GM12878 (cell line): ENCODE results near the gene RPS6KA5. TPM values are rescaled to one million over a fixed set of nuclear protein-coding genes. Genes with fewer than 3 reads are reported as not detected.

Experiments used
- ASH2L ChIP-seq: fragments of 300-600, 200-600 bp; sonication (generic); IDR thresholded peaks from 2 replicates; pipeline ENCODE4 v1.6.1; 2017; ENCODE audit warnings: low read depth, mild to moderate bottlenecking, borderline replicate concordance
- ATF2 ChIP-seq: IDR thresholded peaks from 2 replicates; pipeline ENCODE4 v1.6.1; 2012; ENCODE audit warnings: low read length, inconsistent platforms
- ATF3 ChIP-seq: IDR thresholded peaks from 2 replicates; pipeline ENCODE4 v1.6.1; 2011; ENCODE audit warnings: low read depth, mild to moderate bottlenecking, low read length, moderate library complexity, borderline replicate concordance; ENCODE audit errors: extremely low read depth
- BMI1 ChIP-seq: fragments of 450-650 bp; IDR thresholded peaks from 2 replicates; pipeline ENCODE4 v1.6.1; 2016; ENCODE audit warnings: mild to moderate bottlenecking, moderate library complexity, borderline replicate concordance
- CBX5 ChIP-seq: sonication (generic); IDR thresholded peaks from 2 replicates; pipeline ENCODE4 v1.6.1; 2016; ENCODE audit warnings: low read depth, moderate library complexity, mild to moderate bottlenecking, inconsistent platforms
- CEBPZ ChIP-seq: fragments of 150-350 bp; IDR thresholded peaks from 2 replicates; pipeline ENCODE4 v1.6.1; 2016; ENCODE audit warnings: low read depth, low read length
- CHD4 ChIP-seq: fragments of 200-600 bp; sonication (generic); IDR thresholded peaks from 2 replicates; pipeline ENCODE4 v1.6.1; 2016; ENCODE audit warnings: mild to moderate bottlenecking
- CREB1 ChIP-seq: IDR thresholded peaks from 2 replicates; pipeline ENCODE4 v1.6.1; 2012; ENCODE audit warnings: low read depth, mild to moderate bottlenecking, inconsistent platforms
- FOS ChIP-seq: IDR thresholded peaks from 3 replicates; pipeline ENCODE4 v1.6.1; 2011; ENCODE audit warnings: borderline replicate concordance; ENCODE audit not compliant: insufficient read length; ENCODE audit errors: extremely low read depth
- MEF2B ChIP-seq: fragments of 450-650 bp; IDR thresholded peaks from 2 replicates; pipeline ENCODE4 v1.6.1; 2018; ENCODE audit warnings: mild to moderate bottlenecking, moderate library complexity; ENCODE audit not compliant: partially characterized antibody, poor library complexity, severe bottlenecking
- MXI1 ChIP-seq: fragments of 150-350 bp; IDR thresholded peaks from 2 replicates; pipeline ENCODE4 v1.6.1; 2011; ENCODE audit warnings: low read depth, mild to moderate bottlenecking, inconsistent platforms, low read length, improper control_type of control experiment
- NBN ChIP-seq: fragments of 450-650 bp; IDR thresholded peaks from 2 replicates; pipeline ENCODE4 v1.6.1; 2016
- PKNOX1 ChIP-seq: fragments of 450-650 bp; IDR thresholded peaks from 2 replicates; pipeline ENCODE4 v1.6.1; 2016; ENCODE audit warnings: mild to moderate bottlenecking
- SMAD1 ChIP-seq: fragments of 450-650 bp; IDR thresholded peaks from 2 replicates; pipeline ENCODE4 v1.6.1; 2018; ENCODE audit warnings: mild to moderate bottlenecking, low read depth; ENCODE audit not compliant: partially characterized antibody
- SREBF1 ChIP-seq: IDR thresholded peaks from 2 replicates; pipeline ENCODE4 v1.6.1; 2012; ENCODE audit warnings: mild to moderate bottlenecking, low read length
- SREBF2 ChIP-seq: IDR thresholded peaks from 2 replicates; pipeline ENCODE4 v1.6.1; 2012; ENCODE audit warnings: mild to moderate bottlenecking, low read length
- ZNF217 ChIP-seq: fragments of 450-650 bp; IDR thresholded peaks from 2 replicates; pipeline ENCODE4 v1.6.1; 2017; ENCODE audit warnings: antibody characterized with exemption, mild to moderate bottlenecking
- ZNF384 ChIP-seq: IDR thresholded peaks from 2 replicates; pipeline ENCODE4 v1.6.1; 2012; ENCODE audit warnings: low read depth, mild to moderate bottlenecking, low read length, improper control_type of control experiment, borderline replicate concordance
- polyA plus RNA-seq, 11 experiments: library from polyadenylated mRNA; depleted of rRNA in 4 of 11; unstranded in 6 of 11; stranded (reverse) in 5 of 11; fragments of >200 nt; fragmentation: Nextera tagmentation in 4 of 11; fragmentation: Illumina TruSeq in 1 of 11; extraction: Ambion mirVana in 4 of 11; extraction: Trizol in 1 of 11; gene quantifications; 1 replicate in 1 of 11; 2 replicates in 10 of 11; pipeline versions ENCODE4 v1.2.1 to v1.2.3, GENCODE V29; 2011 to 2016; ENCODE audit warnings: inconsistent platforms in 2 of 11, missing spikeins in 2 of 11, low read depth in 1 of 11
- total RNA-seq, 4 experiments: library from RNA; depleted of rRNA in 3 of 4; stranded (reverse); fragments of >200 nt in 3 of 4; fragmentation: Illumina TruSeq in 1 of 4; extraction: Trizol in 1 of 4; gene quantifications; 2 replicates each; pipeline versions ENCODE4 v1.2.1 to v1.2.3, GENCODE V29; 2013 to 2021
- TF ChIP-seq, protein P1 (sequence below): fragments of 450-650 bp; IDR thresholded peaks from 2 replicates; pipeline ENCODE4 v1.6.1; 2018; ENCODE audit warnings: mild to moderate bottlenecking, low read depth, moderate library complexity; ENCODE audit not compliant: partially characterized antibody
- TF ChIP-seq, protein P2 (sequence below): IDR thresholded peaks from 2 replicates; pipeline ENCODE4 v1.6.1; 2011; ENCODE audit warnings: borderline replicate concordance, low read depth, mild to moderate bottlenecking, moderate library complexity, mixed read lengths, low read length; ENCODE audit not compliant: insufficient read depth; ENCODE audit errors: extremely low read length

The RPS6KA5 gene
- total and polyA plus RNA-seq, 10 of the 15 experiments (the other 5 are each of a cell fraction or from before 2014, with no cell fraction given): 1.4 to 7.0 (median 3.7) TPM

GRCh38 chr14:91078095-91078737 lies 17.8 kb upstream of the RPS6KA5 start (continued):
- TF ChIP-seq ATF3 (no peak), MXI1 (no peak), MEF2B (peak; percentile 80), FOS (no peak), ZNF217 (peak; percentile 74; the same call in 1 of the 2 replicates), PKNOX1 (0 out of 2 replicates have a peak, but pooled peaks have one; percentile 7), ATF2 (peak; percentile 57; the same call in 1 of the 2 replicates), SMAD1 (no peak), CEBPZ (no peak), ZNF384 (no peak), ASH2L (no peak), CREB1 (peak; percentile 84), CBX5 (no peak), SREBF2 (no peak), NBN (no peak), CHD4 (no peak), SREBF1 (no peak), BMI1 (0 out of 2 replicates have a peak, but pooled peaks have one; percentile 24)
- TF ChIP-seq, protein P1, sequence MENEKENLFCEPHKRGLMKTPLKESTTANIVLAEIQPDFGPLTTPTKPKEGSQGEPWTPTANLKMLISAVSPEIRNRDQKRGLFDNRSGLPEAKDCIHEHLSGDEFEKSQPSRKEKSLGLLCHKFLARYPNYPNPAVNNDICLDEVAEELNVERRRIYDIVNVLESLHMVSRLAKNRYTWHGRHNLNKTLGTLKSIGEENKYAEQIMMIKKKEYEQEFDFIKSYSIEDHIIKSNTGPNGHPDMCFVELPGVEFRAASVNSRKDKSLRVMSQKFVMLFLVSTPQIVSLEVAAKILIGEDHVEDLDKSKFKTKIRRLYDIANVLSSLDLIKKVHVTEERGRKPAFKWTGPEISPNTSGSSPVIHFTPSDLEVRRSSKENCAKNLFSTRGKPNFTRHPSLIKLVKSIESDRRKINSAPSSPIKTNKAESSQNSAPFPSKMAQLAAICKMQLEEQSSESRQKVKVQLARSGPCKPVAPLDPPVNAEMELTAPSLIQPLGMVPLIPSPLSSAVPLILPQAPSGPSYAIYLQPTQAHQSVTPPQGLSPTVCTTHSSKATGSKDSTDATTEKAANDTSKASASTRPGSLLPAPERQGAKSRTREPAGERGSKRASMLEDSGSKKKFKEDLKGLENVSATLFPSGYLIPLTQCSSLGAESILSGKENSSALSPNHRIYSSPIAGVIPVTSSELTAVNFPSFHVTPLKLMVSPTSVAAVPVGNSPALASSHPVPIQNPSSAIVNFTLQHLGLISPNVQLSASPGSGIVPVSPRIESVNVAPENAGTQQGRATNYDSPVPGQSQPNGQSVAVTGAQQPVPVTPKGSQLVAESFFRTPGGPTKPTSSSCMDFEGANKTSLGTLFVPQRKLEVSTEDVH: no peak
- TF ChIP-seq, protein P2, sequence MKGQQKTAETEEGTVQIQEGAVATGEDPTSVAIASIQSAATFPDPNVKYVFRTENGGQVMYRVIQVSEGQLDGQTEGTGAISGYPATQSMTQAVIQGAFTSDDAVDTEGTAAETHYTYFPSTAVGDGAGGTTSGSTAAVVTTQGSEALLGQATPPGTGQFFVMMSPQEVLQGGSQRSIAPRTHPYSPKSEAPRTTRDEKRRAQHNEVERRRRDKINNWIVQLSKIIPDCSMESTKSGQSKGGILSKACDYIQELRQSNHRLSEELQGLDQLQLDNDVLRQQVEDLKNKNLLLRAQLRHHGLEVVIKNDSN: no peak
